DMS114 treated with DMSO at 0.1 percent for 48 hours (cell line): ENCODE measurements around the gene SYT5.

Experiments
- DNase-seq: peaks from one replicate; lab custom pipeline; 2025; ENCODE audit not compliant: unreplicated experiment; lab: John Stamatoyannopoulos, UW

SYT5 gene

DNA sequence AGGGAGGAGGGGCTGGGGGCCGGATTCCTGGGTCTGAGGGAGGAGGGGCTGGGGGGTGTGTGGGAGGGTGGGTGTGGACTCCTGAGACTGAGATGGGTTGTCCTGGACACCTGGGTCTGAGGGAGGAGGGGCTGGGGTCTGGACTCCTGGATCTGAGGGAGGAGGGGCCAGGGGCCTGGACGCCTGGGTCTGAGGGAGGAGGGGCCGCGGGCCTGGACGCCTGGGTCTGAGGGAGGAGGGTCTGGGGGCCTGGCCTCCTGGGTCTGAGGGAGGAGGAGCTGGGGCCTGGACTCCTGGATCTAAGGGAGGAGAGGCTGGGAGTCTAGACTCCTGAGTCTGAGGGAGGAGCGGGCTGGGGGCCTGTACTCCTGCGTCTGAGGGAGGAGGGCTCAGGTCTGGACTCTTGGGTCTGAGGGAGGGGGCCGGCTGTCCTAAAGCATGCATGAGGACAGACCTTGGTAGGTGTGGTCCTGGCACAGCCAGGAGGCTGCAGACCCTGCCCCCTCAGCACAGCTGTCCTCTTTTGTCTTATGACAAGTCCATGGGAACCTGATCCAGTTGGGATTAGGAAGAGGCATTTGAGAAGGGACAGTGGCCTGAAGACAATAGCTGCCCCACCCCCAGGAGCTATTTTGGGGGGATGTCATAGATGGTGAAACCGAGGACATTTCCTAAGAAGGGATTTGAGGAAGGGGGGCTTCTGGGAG, 32.4 kb downstream of the SYT5 start:
- no peak for DNase-seq

DNA sequence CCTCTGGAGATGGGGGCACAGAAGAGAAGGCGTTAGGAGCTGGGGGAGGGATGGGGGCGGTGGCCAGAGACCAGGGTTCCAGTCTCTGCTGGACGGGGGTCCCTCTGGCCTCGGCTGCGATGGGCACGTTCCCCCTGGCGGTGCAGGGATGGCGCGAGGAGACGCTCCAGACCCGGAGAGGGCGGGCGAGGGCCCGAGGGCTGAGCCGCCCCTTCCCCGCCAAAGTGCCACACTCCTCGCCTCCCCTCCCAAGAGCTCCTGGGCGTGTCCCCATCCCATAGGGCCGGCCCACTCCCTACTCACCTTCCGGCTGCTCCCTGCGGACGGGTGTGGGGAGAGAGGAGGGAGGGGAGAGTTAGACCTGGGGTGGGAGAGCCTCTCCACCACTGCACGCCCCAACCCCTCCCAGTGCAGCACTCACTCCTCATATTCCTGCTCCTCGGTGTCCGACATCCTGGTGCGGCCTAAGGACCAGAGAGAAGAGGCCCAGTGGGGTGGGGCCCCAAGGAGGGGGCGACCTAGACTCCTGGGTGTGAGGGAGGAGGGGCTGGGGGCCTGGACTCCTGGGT, 33.3 kb downstream of the SYT5 start:
- peak; percentile 65 for DNase-seq

DNA sequence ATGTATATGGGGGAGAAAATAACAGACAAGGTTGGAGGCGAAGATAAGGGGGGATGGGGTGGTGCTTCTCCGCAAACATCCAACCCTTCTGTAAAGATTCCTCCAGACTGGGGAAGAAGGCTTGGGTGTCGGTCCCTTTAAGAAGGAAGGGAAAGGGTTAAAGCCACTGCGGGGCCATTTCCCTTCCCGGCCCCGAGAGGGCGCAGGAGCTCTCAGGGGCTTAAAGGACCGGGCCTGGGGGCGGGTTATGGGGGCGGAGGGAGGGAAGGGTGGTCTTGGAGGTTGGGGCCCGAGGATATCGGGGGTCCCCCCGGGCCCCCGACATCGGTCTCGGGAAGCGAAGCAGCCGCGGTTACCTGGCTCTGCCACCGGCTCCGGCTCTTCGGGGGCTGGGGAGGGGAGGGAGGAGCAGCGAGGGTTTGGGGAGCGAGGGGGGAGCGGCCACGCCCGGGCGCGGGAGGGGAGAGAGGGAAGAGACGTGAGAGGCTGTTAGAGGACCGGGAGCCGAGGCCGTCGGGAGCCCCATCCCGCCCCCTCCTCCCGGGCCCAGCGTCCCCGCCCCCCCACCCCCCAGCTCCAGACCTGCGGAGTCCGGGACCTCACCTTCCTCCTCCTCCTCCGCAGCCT, 33.9 kb downstream of the SYT5 start:
- DNase-seq: peak; percentile 54

DNA sequence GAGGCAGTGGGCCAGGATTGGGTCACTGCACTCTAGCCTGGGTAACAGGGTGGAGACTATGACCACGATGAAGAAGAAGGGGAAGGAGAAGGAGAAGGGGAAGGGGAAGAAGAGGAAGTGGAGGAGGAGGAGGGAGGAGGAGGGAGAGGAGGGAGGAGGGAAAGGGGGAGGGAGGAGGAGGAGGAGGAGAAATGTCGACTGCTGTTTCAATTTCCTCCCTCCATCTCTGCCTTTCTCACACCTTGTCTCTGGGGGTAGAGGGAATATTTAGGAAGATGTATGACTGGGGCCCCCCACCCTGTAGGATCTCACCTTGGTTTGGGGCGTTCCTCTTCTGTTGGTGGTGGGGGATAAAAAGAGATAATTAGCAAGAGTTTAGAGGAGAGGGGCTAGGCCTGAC, 34.9 kb downstream of the SYT5 start:
- no peak for DNase-seq

DNA sequence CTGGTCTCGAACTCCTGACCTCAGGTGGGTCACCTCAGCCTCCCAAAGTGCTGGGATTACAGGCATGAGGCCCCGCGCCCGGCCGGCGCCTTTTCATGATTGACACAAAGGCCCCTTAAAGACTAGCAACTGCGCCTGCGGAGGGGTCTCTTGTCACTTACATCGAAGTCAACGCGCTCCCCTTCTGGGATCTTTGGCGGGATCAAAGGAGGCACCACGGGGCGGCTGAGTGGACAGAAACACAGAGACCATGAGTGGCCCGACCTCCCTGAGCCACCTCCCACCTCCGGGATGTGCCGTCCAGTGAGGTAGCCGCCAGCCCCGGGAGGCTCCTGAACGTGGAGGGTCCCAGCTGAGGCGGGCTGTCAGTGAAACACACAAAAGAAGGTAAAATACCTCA, 38.4 kb downstream of the SYT5 start:
- no peak for DNase-seq

DNA sequence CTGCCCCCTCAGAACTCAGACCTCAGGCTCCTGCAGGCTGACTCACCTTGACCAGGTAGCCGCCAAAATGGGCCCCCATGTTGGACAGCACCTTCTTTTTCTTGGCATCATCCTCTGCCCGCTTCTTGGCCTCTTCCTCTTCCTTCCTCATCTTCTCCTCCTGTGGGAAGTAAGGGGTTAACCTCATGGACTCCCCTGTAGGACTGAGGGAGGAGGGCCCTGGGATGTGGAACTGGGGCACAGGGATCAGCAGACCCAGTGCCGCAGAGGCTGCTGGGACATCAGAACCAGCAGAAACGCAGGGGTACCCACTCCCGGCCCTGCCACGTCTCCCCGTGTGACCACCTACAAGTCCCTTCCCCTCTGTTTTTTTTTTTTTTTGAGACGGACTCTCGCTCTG, 42.2 kb downstream of the SYT5 start:
- DNase-seq: no peak

DNA sequence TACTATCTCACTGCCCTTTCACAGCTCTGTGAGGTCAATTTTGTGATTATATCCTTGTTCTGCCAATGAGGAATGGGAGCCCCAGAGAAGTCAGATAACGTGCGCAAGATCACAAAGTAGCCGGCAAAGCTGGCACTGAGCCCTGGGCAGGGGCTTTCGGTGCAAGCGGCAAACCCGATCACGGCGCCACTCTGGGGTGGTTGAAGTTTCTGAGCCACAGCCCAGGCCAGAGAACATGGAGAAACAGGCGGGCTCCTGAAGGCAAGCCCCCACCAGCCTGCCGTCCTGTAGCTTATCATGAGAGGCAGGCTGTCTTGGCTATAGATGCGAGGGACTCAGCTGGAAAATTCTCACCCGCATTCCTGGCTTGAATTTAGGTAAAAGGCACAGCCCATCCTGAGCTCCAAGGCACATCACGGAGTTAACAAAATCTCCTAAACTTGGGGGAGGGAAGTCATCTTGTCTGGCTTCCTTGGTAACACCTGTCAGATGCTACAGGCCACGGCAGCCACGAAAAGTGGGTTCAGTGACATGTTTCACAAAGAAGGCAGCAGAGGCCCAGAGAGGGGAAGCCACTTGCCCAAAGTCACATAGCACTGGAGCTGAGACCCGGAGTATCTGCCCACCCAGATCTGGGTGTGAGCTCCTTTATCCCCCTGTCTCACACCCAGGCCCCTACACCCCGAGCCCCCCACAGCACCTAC, 43.5 kb downstream of the SYT5 start:
- DNase-seq: no peak

DNA sequence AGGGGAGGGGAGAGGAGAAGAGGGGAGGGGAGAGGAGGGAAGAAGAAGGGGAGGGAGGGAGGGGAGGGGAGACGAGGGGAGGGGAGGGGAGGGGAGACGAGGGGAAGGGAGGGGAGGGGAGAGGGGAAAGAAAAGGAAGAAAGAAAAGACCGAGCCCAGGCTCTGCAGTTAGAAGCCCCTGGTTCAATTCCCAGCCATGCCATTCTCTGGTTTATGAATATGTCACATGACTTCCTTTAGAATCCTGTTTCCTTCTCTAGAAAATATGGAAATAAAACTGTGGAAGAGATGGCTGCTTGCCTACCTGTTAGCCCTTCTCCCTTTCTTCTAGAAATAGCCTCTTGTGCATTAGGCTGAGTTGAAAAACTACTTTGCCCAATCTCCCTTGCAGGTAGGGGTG, 45.4 kb downstream of the SYT5 start:
- no peak for DNase-seq

DNA sequence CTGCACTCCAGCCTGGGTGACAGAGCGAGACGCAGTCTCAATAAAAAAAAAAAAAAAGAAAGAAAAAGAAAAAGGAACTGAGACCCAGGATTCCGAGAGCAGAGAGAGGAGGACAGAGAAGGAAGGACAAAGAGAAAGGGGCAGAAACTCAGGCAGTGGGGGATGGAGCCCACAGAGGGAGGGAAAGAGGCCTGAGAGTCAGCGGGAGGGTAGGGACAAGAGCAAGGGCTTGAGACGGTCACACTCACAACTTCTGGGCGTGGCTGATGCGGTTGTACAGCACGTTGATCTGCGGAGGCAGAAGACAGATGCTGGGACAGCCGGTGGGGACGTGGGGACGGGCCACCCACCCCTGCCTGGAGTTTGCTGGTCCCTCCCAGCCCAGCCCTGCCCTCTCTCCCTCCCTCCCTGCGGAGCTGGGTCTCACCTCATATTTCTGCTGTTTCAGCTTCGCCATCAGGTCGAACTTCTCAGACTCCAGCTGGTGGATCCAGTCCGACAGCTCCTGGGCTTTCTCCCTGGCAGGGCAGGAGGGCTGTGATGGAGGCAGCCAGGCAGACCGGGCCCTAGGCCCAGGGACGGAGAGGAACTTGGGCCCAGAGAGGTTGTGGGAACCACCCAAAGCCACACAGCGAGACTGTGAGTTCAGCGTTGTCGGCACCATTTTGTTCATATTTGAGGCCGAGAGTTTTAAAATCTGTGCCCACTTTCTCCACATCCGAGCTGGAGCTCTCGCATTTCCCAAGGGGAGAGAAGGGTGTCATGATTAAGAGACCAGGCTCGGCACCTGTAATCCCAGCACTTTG, 46.2 kb downstream of the SYT5 start:
- no peak for DNase-seq

DNA sequence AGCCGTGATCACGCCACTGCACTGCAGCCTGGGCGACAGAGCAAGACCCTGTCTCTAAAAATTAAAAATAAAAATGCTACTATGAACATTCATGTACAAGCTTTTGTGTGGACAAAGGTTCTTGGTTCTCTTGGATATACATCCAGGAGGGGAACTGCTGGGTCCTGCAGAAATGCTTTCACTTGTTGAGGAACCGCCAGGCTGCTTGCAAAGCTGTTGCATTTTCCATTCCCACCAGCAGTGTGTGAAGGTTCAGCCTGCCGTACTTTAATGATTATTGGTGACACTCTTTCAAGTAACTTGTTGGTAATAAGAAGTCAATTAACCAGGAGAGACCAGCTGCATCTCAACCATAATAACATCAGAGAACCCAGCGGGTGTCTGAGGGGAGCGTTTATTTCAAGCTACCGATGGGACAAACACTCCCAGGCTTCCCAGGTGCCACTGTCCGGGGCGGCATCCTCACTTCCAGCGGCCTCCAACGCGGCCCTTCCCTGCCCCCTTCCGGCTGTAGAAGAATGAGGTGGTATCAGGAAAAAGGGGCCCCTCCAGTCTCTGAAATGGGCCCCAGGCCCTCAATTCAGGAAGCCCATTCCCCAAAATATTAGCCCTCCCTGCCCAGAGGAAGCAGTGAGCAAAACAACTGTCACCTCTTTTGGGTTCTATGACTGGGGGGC, 47.5 kb downstream of the SYT5 start:
- DNase-seq: no peak

DNA sequence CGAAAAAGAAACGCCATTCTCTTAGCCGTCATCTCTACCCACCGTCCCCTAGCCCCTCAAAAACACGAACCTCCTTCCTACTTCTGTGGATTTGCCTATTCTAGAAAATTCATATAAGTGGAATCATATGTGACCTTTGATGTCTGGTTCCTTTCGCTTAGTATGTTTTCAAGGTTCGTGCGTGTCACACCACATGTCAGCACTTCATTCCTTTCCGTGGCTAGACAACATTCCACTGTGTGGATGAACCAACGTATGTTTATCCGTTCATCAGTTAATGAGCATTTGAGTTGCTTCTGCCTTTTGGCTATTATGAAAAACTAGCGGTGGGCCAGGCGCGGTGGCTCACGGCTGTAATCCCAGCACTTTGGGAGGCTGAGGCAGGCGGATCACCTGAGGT, 48.7 kb downstream of the SYT5 start:
- no peak for DNase-seq
